Activated naive CD4-positive, alpha-beta T cell treated with Interleukin-2 at 50 U/mL for 16 hours (primary cell): ENCODE results near the gene CHCHD6.

Experiments
- DNase-seq: peaks from one replicate; pipeline ENCODE4 v3.0.0-alpha.2; 2020

CHCHD6 gene

DNA sequence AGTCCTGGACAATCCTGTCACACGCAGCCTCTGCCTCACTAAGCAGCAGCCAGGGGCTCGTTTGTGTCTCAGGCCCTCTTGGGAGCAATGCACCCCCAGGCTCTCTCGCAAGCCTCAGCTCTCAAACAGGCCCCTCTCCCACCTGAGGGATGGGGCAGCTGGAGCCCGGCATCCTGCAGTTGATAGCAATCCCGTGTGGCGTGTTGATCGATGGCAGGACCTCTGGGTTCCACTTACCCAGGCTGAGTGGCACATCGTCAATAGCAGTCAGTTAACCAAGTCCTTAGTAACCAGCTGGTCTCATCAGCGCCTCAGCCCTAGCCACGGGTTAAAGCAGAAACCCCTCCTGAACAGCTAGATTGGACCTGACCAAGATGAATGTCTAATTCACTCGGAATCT is 242.4 kb downstream of the CHCHD6 start:
- no peak for DNase-seq

DNA sequence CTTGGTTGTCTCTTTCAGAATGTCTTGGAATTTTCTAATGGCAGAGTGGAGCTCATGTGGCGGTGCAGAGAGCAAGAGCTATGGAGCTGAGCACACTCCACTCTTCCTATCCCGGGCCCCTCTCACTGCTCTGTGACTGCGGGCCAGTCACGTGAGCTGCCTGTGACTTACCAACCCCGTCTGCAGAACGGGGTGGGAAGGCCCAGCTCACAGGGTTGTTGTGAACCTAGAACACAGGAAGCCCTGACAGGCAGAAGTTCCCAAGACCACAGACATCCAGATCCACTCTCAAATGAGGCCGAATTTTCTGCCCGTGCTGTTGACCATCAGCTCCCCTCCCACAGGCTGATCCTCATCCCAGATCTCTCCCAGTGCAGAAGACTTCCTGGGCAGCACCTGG is 243.4 kb downstream of the CHCHD6 start:
- no peak for DNase-seq

DNA sequence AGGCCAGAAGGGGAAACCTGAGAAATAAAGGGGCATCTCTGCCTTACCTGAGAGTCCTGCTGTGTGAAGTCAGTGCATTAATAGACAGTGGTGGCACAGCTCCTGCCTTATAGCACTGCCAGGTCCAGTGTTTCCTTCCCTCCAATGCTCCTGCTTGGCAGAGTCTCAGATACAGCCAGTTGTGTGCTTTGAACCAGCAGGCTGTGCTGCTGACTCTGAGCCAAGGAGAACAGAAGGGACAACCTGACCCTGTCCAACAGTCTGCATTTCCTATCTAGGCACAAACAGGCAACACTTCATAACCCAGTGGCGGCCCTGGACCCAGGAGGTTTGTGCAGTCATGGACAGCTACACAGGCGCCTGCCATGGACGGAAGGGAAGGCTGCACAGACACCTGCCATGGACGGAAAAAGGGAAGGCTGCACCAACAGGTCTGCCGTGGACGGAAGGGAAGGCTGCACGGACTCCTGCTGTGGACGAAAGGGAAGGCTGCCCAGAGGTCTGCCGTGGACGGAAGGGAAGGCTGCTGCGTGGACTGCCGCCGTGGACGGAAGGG is 245.0 kb downstream of the CHCHD6 start:
- DNase-seq: no peak

DNA sequence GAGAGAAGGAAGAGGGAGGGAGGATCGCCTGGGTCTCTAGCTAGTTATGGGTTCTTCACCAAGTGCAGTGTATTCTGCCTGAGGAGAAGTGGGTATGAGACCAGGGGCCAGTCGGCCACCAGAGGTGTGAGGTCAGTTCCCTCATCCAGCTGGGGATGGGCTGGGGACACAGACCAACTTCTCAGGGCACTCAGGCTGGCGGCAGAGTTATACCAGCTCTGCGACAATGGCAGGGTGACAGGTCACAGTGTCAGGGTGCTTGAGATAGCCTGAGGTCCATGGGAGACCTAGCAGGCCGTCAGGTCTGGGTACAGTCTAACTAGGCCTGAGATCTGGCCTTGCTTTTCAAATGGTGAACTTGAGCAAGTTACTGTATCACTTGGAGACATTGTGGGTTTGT is 247.5 kb downstream of the CHCHD6 start:
- DNase-seq: no peak

DNA sequence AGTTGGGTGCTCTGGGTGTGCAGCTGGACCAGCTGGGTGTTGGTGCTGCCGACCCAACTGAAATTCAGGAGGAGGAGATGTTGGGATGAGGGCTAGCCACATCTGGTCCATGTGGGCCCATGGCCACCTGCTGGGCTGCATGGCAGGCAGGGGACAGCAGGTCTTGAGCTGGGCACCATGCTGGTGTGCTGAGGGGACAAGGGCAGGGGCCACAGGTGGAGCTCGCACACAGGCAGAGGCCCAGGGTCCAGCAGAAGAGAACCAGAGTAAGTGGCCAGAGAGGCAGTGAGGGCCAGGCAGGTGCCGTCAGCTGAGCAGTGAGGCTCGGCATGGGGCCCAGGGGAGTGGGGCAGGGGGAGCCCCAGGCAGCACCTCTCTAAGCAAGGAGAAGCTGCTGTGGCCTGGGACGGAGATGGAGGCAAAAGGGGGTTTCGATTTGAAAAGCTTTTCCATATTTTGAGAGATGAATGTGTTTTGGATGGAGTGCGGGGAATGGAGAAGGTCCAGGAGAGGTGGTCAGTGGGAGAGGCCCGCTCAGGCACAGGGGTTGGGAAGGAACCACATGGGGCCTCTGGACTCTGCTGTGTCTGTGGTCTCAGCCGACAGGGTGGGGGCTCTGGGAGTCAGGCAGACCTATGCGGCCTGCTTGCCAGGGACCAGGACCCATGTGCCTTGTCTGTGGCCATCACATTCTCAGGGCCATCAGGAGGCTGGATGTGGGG is 248.4 kb downstream of the CHCHD6 start:
- DNase-seq: no peak

DNA sequence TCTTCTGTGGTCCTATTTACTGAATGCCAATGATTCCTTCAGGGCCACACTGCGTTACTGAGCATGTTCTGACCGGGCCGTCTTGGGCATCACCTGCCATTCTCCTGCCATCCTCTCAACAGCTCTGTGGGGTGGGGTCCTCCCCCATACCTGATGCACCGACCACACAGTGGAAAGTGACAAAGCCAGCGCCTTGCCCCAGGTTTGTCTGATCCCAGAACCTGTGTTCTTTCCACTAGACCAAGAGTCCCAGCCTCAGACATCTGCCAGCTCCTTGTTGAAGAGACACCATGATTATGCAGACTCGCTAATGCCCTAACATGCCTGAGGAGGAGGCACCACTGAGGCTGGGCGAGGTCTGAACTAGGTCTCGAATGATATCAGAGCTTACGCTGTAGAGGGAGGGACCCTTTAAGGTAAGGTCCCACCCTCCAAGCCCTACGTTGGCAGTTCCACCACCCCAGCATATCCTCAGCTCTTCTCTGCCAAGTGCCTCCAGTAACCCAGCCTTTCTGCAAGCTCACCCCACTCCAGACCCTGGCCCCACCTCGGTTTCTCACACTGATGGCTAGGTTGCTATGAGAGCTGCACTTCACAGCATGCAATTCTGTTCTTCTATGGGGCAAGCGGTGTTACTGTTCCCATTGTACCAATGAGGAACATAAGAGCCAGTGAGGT is 249.1 kb downstream of the CHCHD6 start:
- DNase-seq: no peak

DNA sequence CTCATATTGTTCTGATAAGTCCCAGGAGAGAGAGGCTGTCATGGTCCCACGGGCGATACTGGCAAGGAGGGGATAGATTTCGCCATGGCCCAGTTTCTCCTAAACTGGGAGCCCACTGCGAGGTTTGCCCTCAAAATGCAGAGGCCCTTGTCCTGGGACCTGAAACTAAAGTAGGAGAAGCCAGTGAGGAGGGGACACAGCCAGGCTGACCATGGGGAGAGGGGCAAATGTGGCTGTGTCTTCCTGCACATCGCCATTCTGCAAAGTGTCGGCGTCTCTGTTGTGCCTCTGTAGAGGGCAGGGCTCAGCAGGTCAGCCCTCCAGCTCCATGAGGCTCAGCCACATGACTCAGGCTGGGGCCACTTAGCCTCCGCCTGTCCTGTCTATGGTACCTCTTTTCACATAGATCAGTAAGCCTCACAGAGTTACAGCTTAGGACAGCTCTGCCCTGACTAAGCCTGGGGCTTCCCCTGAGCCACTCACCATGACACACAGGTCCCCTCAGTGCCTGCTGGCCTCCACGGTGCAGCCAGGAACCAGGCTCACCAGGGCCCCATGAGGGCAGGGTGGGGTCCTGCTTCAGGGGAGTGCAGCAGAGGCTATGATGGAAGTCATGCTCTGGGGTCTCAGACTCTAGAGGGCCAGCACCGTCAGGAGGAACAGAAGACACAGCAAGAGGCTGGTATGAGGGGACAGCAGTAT is 250.3 kb downstream of the CHCHD6 start:
- no peak for DNase-seq

DNA sequence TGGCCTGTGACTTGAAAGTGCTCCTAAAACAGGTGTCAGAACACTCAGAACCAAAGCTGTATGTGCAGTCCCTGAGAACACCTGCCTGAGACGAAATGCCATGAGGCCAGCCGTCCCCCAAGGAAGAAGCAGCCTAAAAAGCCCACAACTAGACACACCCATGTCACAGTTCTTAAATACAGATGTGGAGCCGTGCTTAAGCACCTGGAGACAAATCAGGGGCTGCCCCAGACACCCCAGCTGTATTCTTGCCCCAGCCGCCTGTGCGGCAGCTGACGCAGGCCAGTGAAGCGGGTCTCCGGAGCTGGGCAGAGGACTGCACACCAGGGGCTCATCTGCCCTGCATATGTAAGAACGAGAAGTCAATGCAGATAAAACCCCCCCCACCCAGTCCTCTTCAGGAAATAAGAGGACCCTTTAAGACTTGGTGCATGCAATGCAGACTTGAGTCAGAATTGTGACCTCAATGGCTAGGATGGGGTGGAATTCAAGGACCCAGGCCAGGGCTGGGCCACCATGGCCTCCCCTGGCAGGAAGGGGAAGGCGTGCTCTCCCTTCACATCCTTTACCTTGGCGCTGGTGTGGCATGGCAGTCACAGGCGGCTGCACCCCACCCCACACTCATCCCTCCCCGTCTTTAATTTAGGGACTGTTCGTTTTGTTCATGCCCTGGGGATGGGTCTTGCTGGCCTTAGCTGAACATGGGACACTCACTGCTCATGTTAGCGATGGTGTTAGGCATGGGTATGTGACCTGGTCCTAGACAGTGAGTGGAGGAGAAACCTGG is 251.2 kb downstream of the CHCHD6 start:
- DNase-seq: no peak

DNA sequence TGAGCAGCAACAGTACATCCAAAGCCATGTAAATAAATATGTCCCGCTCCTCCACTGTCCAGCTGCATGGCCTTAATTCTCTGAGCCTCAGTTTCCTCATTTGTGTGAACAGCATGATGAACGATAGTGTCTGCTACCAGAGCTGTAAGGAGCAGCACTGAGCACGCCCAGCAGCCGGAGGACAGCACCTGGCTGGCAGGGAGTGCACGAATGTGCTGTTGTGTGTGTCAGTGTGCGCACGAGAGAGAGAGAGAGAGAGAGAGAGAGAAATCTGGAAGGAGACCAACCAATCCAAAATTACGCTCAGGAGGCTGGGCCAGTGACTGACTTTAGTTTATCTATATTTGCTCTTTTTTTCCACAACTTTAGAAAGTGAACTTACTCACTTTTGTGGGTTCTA is 252.3 kb downstream of the CHCHD6 start:
- DNase-seq: no peak

DNA sequence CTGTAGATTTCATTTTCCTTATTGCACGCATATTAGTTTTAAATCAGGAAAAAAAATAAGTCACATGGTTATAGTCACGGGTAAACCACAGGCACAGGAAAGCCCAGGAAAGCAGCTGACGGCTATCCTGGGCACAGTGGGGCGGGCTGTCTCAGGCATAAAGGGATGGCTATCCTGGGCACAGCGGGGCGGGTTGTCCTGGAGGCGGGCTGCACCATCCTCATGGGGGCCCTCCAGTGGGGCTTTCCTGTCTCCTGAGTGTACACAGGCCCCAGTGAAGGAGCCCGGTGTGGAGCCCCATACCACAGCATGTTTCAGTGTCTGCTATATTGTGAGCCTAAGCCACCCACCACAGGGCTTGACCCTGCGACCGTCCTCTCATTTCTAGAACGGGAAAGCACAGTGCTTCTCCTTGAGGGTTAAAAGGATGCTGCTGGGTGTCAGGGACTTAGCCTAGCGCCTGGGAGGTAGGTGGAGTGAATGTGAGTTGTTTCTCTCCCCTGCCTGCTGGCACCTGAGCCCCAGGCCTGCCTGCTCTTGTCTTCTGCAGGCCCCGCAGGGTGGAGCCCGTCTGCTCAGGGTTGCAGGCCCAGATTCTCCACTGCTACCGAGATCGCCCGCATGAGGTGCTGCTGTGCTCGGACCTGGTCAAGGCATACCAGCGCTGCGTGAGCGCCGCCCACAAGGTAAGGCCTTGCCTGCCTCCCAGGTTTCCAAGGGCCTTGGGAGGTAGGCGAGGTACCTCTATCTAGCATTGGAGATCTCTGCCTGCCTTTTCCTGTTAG is 253.0 kb downstream of the CHCHD6 start:
- DNase-seq: no peak

DNA sequence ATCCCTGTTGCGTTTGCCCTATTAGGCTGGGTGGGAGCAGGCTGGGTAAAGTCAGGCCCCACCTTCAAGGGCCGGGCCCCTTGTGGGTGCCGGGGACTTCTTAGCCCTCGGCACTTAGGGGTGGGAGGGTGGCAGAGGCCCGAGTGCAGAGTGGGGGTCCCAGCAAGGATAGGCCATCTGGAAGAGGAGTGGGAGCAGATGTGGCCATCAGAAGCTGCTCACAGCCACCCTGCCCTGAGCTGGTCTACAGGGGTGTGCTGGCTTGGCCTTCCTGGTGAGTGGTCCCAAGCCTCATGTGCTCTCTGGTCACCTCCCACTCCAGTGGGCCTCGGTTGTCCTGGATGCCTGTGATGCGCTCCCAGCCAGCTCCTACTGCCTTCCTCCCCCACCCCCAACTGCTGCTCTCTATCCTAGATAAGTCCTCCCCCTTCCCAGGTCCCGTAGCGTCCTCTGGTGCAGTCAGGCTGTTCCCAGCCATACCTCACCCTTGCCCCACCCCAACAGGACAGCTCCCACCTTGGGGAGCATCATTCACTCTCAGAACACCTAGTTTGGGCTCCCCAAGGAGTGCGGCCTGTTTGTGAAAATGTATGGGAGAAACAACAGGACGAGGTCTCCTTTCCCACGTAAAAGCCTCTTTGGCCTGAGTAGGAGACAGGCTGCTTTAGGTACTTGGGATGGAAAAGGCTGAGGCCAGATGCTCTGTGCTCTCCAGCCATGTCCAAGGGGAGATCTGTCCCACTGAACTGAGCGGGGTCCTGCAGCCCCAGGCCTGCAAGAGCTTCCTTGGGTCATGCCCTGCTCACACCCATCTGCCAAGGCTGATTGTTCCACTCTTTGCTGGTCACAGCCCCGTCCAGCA is 254.0 kb downstream of the CHCHD6 start:
- no peak for DNase-seq

DNA sequence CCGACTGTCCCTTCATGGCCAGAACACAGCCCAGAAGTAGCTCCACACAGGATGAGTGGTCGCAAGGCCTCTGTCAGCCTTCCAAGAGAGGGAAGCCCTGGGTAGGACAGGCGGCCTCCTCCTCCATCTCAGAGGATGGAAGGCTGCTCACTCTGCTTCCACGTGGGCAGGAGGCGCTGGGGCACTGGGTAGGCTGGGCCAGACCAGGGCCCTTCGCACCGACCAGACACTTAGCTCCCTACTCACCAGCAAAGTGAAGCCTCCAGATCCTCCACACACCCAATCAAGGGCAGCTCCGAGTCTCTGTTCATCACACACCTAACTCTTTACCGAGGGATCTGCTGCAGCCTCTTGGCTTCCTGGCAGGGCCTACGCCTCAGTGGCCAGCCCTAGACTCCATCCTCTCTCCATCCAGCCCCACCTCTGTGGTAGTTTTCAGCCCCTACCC is 254.6 kb downstream of the CHCHD6 start:
- DNase-seq: no peak

DNA sequence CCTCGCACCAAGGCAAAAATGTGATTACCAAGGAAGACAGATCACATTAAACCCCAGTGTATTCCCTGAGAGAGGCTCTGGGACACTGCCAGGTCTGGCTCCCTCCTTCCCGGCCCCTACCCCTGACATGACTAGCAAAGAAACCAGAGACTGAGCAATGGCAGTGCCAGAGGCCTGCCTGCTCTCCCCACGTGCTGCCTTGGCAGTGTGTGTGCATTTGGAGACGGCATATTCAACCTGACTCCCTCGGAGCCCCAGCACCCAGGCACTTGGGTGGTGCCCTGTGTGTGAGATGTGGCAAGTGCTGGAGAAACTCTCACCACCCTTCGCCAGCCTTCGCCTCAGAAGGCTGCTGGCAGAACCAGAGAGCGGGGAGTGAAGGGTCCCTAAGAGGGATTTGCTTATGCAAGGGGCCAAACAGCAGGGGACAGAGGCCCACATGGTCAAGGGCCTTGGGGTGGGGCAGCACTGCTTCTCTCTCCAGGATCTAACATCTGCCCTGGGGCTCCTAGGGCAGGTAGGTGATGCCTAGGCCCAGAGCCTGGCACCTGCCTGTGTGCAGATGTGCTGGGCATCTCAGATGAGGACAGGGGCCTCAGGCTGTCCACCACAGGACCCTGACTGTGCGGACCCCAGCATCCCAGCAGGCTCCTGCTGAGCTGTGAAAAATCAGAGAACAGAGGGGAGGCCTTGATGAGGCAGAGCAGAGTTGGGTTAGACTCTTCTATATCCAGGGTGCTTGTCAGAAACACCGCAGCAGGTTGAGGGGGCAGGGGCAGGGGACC is 255.3 kb downstream of the CHCHD6 start:
- DNase-seq: no peak

DNA sequence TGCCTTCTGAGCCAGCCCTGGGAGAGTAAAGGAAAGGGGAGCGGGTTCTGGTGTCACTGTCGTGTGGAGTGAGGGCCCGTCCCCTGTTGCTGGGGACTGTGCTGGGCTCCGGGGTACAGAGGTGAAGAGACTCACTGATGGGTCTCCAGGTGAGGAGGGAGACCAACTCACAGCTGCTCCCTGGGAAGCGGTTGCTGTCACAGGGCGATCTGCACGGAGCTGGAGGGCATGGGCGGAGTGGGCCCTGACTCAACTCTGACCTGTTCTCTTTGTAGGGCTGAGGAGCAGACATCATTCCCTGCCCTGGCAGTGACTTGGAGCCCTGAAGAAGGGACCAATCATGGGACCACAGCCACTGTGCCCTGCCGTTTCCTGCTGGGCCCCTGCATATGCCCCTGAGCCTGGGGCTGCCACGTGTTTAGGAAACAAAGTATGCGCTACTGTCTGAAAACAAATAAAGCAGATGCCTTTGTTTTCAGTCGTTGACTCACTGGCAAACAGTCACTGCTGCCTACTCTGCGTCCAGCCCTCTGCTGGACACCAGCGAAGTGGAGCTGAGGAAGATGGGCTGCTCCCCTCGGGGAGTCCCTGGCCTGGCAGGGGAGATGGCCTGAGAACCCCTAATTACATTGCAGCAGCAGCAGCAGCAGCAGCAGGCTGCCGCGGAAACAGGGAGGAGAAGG is 256.0 kb downstream of the CHCHD6 start:
- DNase-seq: no peak

DNA sequence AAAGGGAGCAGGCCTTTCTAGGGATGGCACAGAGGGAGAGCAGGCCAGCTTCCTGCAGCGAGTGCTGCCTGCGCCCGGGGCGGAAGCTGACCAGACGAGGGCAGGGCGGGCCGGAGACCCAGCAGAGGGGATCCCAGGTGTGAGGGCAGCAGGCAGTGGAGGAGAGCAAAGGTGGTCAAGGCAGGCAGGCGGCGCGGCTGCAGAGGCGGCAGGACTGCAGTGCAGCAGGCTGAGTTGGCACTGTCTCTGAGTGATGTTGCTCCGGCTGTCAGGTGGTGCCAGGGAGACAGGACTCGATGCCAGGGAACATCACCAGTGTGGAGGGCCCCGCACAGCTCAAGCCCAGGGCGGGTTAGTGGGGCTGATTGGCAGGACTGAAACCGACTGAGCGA is 256.6 kb downstream of the CHCHD6 start:
- DNase-seq: no peak

DNA sequence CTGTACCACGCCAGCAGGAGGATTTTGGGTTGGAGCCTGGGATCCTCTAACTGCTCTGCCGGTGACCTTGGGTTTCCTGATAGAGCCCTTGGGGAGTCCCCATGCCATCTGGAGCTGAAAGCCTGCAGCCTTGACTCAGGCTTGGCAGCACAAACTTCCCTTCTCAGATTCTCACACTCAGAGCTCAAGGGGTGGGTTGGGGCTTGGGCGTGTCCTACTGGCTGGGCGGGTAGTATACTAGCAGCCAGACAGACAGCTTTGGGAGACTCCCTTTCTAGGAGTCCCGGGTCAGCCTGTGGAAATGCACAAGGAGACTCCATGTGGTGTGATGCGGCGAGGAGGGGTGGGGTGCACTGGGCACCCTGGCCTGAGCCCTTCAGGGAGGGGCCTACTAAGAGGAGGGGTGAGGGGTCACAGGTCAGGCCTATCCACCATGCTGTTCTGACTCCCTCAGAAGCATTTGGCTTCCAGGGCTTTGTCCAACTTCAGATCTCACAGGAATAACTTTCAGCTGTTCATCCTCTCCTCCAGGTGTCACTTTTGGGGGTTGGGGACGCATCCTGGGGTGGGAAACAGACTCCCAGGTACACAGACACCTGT is 257.3 kb downstream of the CHCHD6 start:
- no peak for DNase-seq

DNA sequence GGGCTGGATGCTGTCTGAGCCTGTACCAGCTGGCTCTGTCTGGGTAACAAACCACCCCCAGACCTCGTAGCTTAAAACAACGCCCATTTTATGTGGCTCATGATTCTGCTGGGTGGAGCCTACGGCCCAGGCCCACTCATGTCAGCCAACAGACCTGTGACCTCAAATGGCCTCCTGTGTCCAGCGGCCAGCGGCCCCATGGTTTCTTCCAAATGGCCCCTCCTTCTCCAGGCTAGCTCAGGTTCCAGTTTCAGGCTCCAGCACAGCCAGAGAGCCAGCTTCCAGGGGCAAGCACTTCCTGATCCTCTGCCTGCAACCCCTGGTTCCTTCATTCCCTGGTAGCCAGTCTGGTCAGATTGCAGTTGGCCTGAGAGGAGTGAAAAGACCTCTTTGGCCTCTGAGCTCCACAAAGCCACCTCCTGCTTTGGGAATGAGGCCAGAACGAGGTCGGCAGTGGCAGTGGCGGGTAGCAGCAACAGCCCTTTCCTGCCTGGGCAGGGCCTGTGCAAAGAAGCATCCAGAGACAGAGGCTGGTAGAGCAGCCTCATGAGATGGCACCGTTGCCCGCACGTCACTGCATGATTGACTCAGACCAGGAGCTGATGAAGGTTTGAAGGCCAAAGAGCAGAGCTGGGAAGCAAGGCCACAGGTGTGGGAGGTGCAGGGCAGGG is 257.9 kb downstream of the CHCHD6 start:
- DNase-seq: no peak

DNA sequence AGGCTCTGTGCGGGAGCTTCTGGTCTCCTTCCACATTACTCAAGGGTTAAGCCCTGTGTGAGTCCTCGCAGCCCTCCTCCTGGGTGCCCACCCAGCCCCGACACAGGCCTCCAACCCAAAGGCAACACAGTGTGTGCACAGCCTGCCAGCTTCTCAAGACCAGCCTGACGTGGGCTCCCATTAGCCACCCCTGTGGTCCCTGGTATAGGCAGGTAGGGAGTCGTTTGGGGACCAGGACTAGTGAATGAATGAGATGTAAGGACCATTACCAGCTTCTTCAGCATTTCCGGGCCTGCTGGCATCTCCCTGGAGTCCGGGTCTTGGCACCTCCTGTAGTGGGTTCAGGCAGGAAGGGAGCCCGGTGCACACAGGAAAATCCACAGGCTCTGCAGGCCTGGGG is 258.7 kb downstream of the CHCHD6 start:
- no peak for DNase-seq
